Endothelial cell of umbilical vein (primary cell): ENCODE measurements around the gene MS4A6E.

ENCODE experiments used
- EZH2 ChIP-seq: IDR thresholded peaks from 2 replicates; pipeline ENCODE4 v1.6.1; 2012; ENCODE audit warnings: borderline replicate concordance, low read depth, mild to moderate bottlenecking, moderate library complexity, low read length, inconsistent platforms; ENCODE audit not compliant: severe bottlenecking
- TF ChIP-seq, protein P1 (sequence below), 2 donors: IDR thresholded peaks; 1 replicate in 1 of 2; 2 replicates in 1 of 2; pipeline ENCODE4 v1.5.1; 2011; ENCODE audit warnings: low read length in 2 of 2, mild to moderate bottlenecking in 2 of 2, moderate library complexity in 2 of 2, control low read depth in 1 of 2, inconsistent platforms in 1 of 2, low read depth in 1 of 2; ENCODE audit not compliant: insufficient read depth in 1 of 2; ENCODE audit errors: extremely low read depth in 1 of 2

DNA sequence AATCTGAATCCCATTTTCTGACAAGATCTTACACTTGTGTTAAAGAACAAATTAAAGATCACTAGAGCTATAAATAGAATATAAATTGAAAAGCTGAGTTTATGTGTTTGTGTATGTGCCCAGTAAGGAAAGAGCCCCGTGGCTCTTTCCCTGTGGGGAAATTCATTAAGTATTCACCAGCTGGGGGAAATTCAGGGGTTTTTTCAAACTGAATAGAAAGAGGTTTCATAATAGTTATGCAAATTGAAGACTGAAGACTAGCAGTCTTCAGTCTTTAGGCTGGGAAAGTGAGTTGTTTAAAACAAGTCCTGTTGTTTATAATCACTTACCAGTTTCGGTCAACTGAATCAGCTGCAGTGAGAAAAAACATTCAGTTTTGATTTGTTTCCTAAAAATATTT, 40.0 kb downstream of the MS4A6E start:
- TF ChIP-seq, protein P1, sequence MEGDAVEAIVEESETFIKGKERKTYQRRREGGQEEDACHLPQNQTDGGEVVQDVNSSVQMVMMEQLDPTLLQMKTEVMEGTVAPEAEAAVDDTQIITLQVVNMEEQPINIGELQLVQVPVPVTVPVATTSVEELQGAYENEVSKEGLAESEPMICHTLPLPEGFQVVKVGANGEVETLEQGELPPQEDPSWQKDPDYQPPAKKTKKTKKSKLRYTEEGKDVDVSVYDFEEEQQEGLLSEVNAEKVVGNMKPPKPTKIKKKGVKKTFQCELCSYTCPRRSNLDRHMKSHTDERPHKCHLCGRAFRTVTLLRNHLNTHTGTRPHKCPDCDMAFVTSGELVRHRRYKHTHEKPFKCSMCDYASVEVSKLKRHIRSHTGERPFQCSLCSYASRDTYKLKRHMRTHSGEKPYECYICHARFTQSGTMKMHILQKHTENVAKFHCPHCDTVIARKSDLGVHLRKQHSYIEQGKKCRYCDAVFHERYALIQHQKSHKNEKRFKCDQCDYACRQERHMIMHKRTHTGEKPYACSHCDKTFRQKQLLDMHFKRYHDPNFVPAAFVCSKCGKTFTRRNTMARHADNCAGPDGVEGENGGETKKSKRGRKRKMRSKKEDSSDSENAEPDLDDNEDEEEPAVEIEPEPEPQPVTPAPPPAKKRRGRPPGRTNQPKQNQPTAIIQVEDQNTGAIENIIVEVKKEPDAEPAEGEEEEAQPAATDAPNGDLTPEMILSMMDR (IDR thresholded peaks at IDR 0.05; ENCODE audit: extremely low read depth in 1 of 2, insufficient read depth in 1 of 2, low read depth in 1 of 2, low read length in 2 of 2) = no peak
- no peak for TF ChIP-seq EZH2
